Thymus (tissue), 11 donors: ENCODE results near the gene ANKRD13A. TPM values are rescaled to one million over a fixed set of nuclear protein-coding genes. Genes with fewer than 3 reads are reported as not detected.
A peak's percentile ranks its signal among the peaks of the same experiment; 100 is the strongest.
"Not testable (repeated sequence)": the region's sequence is repeated elsewhere in the genome, so short reads cannot be mapped to it uniquely, and the experiment has no call there.

Experiments
- DNase-seq, 9 donors: peaks; one replicate each; pipeline ENCODE4 v3.0.0-alpha.2; 2013; ENCODE audit warnings: low spot score in 9 of 9, low read depth in 6 of 9, missing footprints in 1 of 9
- H3K27ac ChIP-seq, 2 donors: one replicate each; pipeline ENCODE4 v1.5.1; 2013; ENCODE audit warnings: control low read depth in 1 of 2, low read depth in 1 of 2, low read length in 1 of 2, mild to moderate bottlenecking in 1 of 2, moderate library complexity in 1 of 2
- H3K27me3 ChIP-seq, 2 donors: one replicate each; pipeline ENCODE4 v1.5.1; 2013; ENCODE audit warnings: low read length in 1 of 2; ENCODE audit not compliant: control insufficient read depth in 2 of 2, insufficient read depth in 1 of 2
- H3K36me3 ChIP-seq, 2 donors: one replicate each; pipeline ENCODE4 v1.5.1; 2013; ENCODE audit warnings: low read length in 1 of 2, mild to moderate bottlenecking in 1 of 2, moderate library complexity in 1 of 2; ENCODE audit not compliant: control insufficient read depth in 2 of 2, insufficient read depth in 2 of 2
- H3K4me1 ChIP-seq, 2 donors: one replicate each; pipeline ENCODE4 v1.5.1; 2013; ENCODE audit warnings: low read length in 2 of 2; ENCODE audit not compliant: control insufficient read depth in 2 of 2, insufficient read depth in 2 of 2
- H3K4me3 ChIP-seq, 2 donors: one replicate each; pipeline ENCODE4 v1.5.1; 2013; ENCODE audit warnings: low read length in 2 of 2, control low read depth in 1 of 2, mild to moderate bottlenecking in 1 of 2
- H3K9me3 ChIP-seq, 2 donors: one replicate each; pipeline ENCODE4 v1.5.1; 2013; ENCODE audit warnings: low read length in 1 of 2, mild to moderate bottlenecking in 1 of 2; ENCODE audit not compliant: control insufficient read depth in 2 of 2, insufficient read depth in 1 of 2
- WGBS: extraction: QIAGEN DNeasy Blood & Tissue Kit; methylation state at CpG from one replicate; pipeline ENCODE4 v1.1.7; 2013; 5-methylcytosine and 5-hydroxymethylcytosine counted together
- polyA plus RNA-seq: library from polyadenylated mRNA; stranded (reverse); fragments of 200-250 nt; gene quantifications from one replicate; pipeline ENCODE4 v1.2.3, GENCODE V29; 2013
- total RNA-seq: library from RNA; stranded (reverse); fragments of 120-200 nt; gene quantifications from one replicate; pipeline ENCODE4 v1.2.4, GENCODE V29; 2013
- donor health status: healthy.

Gene ANKRD13A
- total and polyA plus RNA-seq, 2 donors = 30.8 to 47.2 TPM

GRCh38 chr12:109968801-109969200 lies 30.4 kb upstream of the ANKRD13A start:
- Histone ChIP-seq H3K4me1 (no peaks in the 10 kb centered on the region), H3K9me3 (no peaks in the 10 kb centered on the region), H3K27ac (no peak overlapping the region), H3K4me3 (no peak overlapping the region), H3K36me3 (peaks cover 50 to 75% of the 10 kb centered on the region in 2 donors), H3K27me3 (no peaks in the 10 kb centered on the region)
- 98% methylated on average over 8 of the region's 8 CpGs for WGBS
- no peak for DNase-seq

DNA sequence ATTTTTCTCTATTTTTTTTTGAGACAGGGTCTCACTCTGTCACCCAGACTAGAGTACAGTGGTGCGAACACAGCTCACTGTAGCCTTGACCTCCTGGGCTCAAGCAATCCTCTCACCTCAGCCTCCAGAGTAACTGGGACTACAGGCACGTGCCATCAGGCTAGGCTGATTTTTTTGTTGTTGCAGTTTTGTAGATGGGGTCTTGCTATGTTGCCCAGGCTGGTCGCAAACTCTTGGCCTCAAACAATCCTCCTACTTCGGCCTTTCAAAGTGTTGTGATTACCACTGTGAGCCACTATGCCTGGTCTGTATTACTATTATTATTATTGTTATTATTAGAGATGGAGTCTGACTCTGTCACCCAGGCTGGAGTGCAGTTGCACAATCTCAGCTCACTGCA lies 26.4 kb upstream of the ANKRD13A start:
- Histone ChIP-seq H3K36me3 (peaks cover 51 to 70% of the 10 kb centered on the region in 2 donors), H3K4me3 (no peak overlapping the region), H3K27me3 (no peaks in the 10 kb centered on the region), H3K27ac (no peak overlapping the region), H3K9me3 (no peaks in the 10 kb centered on the region), H3K4me1 (no peaks in the 10 kb centered on the region)
- no peak for DNase-seq
- WGBS = 99% methylated on average over 4 of the region's 4 CpGs

- Histone ChIP-seq H3K36me3 (peaks cover 70 to 88% of the 10 kb centered on the region in 2 donors), H3K9me3 (peaks cover 0 to 4% of the 10 kb centered on the region in 2 donors), H3K4me1 (no peaks in the 10 kb centered on the region), H3K27me3 (no peaks in the 10 kb centered on the region), H3K4me3 (no peak overlapping the region), H3K27ac (no peak overlapping the region)
- 60% methylated on average over 5 of the region's 5 CpGs for WGBS
- peak in 1 of 9 donors; percentile 31 for DNase-seq
Observed at GRCh38 chr12:109981311-109981710, 17.9 kb upstream of the ANKRD13A start.

- Histone ChIP-seq H3K4me1 (no peaks in the 10 kb centered on the region), H3K4me3 (no peak overlapping the region), H3K27me3 (no peaks in the 10 kb centered on the region), H3K27ac (no peak overlapping the region), H3K36me3 (peaks cover 69 to 84% of the 10 kb centered on the region in 2 donors), H3K9me3 (peaks cover 0 to 4% of the 10 kb centered on the region in 2 donors)
- no peak for DNase-seq
Observed at GRCh38 chr12:109982210-109982609, 17.0 kb upstream of the ANKRD13A start.

- 97% methylated on average over 8 of the region's 8 CpGs for WGBS
- H3K36me3 ChIP-seq = peaks cover 71 to 85% of the 10 kb centered on the region in 2 donors
- H3K27ac ChIP-seq = no peak overlapping the region
- no peaks in the 10 kb centered on the region for H3K4me1 ChIP-seq
- H3K9me3 ChIP-seq = peaks cover 0 to 4% of the 10 kb centered on the region in 2 donors
- no peak for DNase-seq
- no peak overlapping the region for H3K4me3 ChIP-seq
- no peaks in the 10 kb centered on the region for H3K27me3 ChIP-seq
Observed at GRCh38 chr12:109983432-109984142, 15.6 kb upstream of the ANKRD13A start.

DNA sequence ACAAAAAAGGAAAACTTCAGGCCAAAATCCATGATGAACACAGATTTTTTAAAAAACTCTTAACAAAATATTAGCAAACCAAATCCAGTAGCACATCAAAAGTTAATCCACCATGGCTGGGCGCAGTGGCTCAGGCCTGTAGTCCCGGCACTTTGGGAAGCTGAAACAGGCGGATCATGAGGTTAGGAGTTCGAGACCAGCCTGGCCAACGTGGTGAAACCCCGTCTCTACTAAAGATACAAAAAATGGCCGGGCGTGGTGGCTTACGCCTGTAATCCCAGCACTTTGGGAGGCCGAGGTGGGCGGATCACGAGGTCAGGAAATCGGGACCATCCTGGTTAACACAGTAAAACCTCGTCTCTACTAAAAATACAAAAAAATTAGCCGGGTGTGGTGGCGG lies 13.0 kb upstream of the ANKRD13A start:
- not testable (repeated sequence) for H3K4me3 ChIP-seq, H3K4me1 ChIP-seq, H3K27me3 ChIP-seq, DNase-seq, H3K9me3 ChIP-seq, H3K27ac ChIP-seq
- peaks cover 64 to 80% of the 10 kb centered on the region in 2 donors for H3K36me3 ChIP-seq
- 97% methylated on average over 16 of the region's 16 CpGs for WGBS

DNA sequence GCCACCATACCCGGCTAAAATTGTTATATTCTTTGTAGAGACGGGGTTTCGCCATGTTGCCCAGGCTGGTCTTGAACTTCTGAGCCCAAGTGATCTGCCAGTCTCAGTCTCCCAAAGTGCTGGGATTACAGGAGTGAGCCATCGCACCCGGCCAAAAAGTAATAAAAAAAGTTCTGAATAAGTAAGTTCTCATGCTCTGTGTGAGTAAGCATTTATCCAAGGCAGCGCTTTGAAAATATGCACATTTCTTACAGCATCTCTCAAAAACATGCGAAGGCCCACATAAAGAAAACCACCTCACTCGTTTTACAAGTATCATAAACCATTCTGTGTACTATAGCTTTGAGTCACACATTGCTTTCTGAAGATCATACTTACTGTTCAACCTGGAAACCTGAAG lies 11.6 kb upstream of the ANKRD13A start:
- Histone ChIP-seq H3K27me3 (no peaks in the 10 kb centered on the region), H3K4me3 (no peak overlapping the region), H3K9me3 (no peaks in the 10 kb centered on the region), H3K4me1 (no peaks in the 10 kb centered on the region), H3K36me3 (peaks cover 55 to 75% of the 10 kb centered on the region in 2 donors), H3K27ac (no peak overlapping the region)
- 93% methylated on average over 8 of the region's 8 CpGs for WGBS
- no peak for DNase-seq

DNA sequence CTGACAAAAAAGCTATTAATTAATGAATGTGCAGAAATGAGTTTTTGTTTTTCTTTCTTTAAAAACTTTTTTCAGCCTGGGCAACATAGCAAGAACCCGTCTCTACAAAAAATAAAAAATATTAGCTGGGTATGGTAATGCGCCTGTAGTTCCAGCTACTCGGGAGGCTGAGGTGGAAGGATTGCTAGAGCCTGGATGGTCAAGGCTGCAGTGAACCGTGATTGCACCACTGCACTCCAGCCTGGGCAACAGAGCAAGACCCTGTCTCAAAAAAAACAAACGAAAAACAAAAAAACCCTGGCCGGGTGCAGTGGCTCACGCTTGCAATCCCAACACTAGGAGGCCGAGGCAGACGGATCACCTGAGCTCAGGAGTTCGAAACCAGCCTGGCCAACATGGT lies 11.0 kb upstream of the ANKRD13A start:
- no peak overlapping the region for H3K4me3 ChIP-seq
- no peak overlapping the region for H3K27ac ChIP-seq
- WGBS = 92% methylated on average over 10 of the region's 10 CpGs
- peaks cover 0 to 3% of the 10 kb centered on the region in 2 donors for H3K4me1 ChIP-seq
- H3K27me3 ChIP-seq = no peaks in the 10 kb centered on the region
- H3K9me3 ChIP-seq = no peaks in the 10 kb centered on the region
- DNase-seq = no peak
- peaks cover 50 to 68% of the 10 kb centered on the region in 2 donors for H3K36me3 ChIP-seq

GRCh38 chr12:109988903-109989302 lies 10.3 kb upstream of the ANKRD13A start:
- no peaks in the 10 kb centered on the region for H3K27me3 ChIP-seq
- WGBS = 90% methylated on average over 8 of the region's 8 CpGs
- H3K36me3 ChIP-seq = peaks cover 43 to 62% of the 10 kb centered on the region in 2 donors
- no peaks in the 10 kb centered on the region for H3K9me3 ChIP-seq
- H3K27ac ChIP-seq = no peak overlapping the region
- H3K4me3 ChIP-seq = no peak overlapping the region
- H3K4me1 ChIP-seq = peaks cover 0 to 3% of the 10 kb centered on the region in 2 donors
- no peak for DNase-seq
